Right hindlimb (tissue), 1 donor: ENCODE results near the gene UNC5CL.

Experiments
- DNase-seq: peaks from one replicate; pipeline ENCODE4 v3.0.0-alpha.2; 2018

The UNC5CL gene, protein sequence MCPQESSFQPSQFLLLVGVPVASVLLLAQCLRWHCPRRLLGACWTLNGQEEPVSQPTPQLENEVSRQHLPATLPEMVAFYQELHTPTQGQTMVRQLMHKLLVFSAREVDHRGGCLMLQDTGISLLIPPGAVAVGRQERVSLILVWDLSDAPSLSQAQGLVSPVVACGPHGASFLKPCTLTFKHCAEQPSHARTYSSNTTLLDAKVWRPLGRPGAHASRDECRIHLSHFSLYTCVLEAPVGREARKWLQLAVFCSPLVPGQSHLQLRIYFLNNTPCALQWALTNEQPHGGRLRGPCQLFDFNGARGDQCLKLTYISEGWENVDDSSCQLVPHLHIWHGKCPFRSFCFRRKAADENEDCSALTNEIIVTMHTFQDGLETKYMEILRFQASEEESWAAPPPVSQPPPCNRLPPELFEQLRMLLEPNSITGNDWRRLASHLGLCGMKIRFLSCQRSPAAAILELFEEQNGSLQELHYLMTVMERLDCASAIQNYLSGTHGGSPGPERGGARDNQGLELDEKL

GRCh38 chr6:41039060-41039998 lies at the start of gene UNC5CL:
UNC5CL (minus strand) TSS chr6:41039221; CDS start chr6:41035074, 4,147 bp downstream.
- DNase-seq = no peak

GRCh38 chr6:41088451-41088850 lies 49.4 kb upstream of the UNC5CL start:
- no peak for DNase-seq

DNA sequence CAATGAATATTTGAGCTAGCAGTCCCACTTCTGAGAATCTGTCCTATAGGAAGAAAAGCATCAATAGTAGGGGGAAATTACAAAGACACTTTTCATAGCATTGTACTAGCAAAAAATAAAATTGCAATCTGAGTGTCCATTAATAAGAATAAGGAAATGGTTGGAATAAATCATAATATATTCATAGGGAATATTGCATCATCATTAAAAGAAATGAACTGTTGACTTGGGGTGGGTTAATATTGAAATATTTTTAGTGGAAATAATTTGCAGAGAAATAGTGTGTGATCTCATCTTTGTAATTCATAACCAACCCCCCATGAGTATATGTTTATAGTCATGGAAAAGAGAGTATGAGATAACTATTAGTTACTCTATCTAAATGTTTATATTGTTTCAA lies 46.2 kb upstream of the UNC5CL start:
- no peak for DNase-seq

DNA sequence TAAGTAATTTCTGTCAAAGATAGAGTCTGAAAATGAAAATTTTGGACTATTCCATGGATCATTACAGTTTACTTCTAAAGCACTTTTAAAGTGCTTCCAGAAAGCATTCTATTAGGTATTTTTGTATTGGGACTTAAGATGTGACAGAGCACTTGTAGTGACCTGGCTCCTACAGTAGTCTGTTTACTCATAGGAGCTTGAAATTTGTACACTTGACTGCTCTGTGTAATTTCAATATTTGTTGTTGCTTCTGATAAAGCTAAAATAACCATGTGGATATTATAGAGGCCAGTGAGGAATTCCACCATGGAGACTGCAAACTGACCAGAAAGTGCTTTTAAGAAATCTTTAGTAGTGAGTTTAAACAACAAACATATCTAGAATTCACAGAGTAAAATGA lies 44.1 kb upstream of the UNC5CL start:
- DNase-seq = no peak

- DNase-seq = no peak
Observed at GRCh38 chr6:41080621-41081020, 41.6 kb upstream of the UNC5CL start.

DNA sequence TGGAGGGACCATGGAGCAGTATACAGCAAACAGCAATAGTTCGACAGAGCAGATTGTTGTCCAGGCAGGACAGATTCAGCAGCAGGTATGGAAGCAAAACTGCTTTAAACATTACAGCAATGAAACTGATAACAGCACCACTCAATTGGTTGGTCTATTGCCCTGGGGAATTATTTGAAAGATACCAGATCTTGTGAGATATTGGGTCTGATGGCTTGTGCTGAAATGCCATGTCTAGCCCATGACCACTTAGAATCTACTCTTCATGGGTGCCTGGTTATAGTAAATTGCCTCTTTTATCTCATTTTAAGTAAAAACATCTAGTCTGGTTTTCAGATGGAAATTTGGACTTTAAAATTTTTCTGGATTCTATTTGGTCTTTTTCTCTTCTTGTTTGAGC lies 40.1 kb upstream of the UNC5CL start:
- DNase-seq = no peak

DNA sequence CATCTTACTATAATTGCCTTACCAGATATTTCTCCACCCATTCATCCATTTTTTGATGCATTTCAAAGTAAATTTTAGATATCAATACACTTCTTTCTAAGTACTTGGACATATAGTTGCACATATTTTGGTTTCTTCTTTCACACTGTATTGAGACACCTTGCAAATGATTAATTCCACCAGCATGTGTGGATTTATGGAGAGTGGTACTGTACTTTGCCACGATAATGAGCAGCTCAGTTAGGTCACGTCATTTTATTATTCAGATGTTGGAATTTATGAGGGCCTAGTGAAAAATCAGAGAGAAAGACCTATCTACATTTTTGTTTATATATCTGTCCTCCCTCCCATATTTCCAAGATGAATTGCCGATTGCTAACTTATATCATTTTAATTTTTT lies 39.1 kb upstream of the UNC5CL start:
- no peak for DNase-seq

GRCh38 chr6:41077536-41077935 lies 38.5 kb upstream of the UNC5CL start:
- no peak for DNase-seq

DNA sequence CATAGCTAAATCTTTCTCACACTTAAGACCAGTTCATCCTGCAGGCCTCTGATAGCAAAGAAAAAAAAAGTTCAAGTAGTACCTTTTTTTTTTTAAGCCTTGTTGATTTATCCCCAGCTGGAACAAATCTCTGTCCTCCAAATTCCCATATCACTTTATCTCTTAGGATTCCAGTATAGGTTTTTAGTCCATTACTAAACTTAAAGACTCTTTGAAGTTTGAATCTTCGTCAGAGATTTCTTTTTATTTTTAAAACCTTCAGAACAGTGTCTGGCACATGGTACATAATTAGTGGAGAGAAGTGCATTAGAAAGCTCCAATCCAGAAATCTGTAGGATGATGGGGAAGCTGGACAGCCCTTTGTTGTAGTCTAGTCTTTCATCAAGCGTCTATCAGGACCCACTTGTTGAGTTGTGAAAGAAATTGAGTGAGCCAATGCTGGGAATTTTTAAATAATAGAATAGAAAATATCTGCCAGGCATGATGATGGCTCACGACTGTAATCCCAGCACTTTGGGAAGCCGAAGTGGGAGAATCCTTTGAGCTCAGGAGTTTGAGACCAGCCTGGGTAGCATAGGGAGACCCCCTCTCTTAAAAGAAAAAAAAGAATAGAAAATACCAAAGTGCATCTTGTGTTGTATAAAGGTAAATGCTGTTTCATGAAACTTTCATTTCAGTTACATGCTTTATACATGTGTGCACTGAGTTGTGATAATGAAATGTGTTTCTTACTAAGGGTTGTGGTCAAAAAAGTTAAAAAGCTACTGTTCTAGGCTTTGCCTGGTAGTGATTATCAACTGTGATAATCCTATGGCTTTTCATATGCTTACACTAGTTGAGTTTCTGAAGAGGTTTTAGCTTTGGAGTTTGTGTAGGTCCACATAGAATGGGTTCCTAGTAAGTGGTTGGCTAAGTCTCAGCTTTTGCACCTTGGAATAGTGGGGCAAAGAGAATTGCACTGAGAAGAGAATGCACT lies 36.9 kb upstream of the UNC5CL start:
- no peak for DNase-seq

GRCh38 chr6:41074692-41075436 lies 35.8 kb upstream of the UNC5CL start:
- DNase-seq = no peak

GRCh38 chr6:41073968-41074691 lies 35.1 kb upstream of the UNC5CL start:
- no peak for DNase-seq

- DNase-seq = peak; percentile 91
Observed at GRCh38 chr6:41073203-41073967, 34.4 kb upstream of the UNC5CL start.

- peak; percentile 100 for DNase-seq
Observed at GRCh38 chr6:41072836-41073202, 33.8 kb upstream of the UNC5CL start, which contains the start of gene NFYA. NFYA (plus strand) TSS chr6:41072974; CDS start chr6:41079090, 6,116 bp downstream.

- peak; percentile 100 for DNase-seq
Observed at GRCh38 chr6:41071923-41072835, 33.2 kb upstream of the UNC5CL start, which contains the start of gene OARD1. OARD1 (minus strand) TSS chr6:41072356; CDS start chr6:41071634, 722 bp downstream.

DNA sequence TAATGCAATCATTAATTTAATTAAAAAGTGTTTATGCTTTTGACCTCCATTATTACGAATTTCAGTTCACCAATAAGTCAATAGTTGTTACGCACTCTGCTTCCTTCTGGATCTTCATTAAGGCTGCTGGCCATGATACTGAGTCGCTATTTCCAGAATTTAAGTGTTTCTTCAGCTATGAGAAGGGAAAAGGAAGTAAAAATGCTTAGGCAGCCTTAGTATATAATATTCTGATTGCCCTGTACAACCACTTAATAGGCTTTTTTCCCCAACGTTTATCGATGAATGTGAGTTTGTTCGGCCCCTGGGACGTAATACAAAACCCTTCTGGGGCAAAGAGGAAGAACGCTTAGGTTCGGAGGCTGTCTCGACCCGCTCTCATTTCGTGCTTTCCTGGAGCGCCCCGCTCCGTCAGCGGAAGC lies 32.5 kb upstream of the UNC5CL start:
- DNase-seq = no peak

DNA sequence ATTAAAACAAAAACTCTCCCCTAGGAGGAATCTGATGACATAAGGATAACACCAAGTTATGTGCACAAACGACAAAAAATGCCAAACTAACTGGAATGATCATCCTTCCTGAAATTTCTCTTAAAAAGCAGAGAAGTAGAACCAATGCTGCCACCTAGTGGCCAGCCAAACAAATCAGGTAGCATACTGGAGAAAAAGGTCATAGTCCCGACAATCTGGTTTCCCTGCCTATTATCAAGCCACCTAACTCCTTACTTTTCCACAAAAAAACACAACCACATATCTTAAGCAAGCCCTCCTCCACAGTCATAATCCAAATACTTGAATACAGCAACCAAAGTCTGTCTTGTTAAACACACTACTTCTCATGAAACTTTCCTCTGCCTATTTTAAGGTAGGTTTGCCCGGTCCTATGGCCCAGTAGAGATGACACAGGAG lies 27.9 kb upstream of the UNC5CL start:
- DNase-seq = peak; percentile 67

GRCh38 chr6:41065550-41066026 lies 26.6 kb upstream of the UNC5CL start:
- no peak for DNase-seq

DNA sequence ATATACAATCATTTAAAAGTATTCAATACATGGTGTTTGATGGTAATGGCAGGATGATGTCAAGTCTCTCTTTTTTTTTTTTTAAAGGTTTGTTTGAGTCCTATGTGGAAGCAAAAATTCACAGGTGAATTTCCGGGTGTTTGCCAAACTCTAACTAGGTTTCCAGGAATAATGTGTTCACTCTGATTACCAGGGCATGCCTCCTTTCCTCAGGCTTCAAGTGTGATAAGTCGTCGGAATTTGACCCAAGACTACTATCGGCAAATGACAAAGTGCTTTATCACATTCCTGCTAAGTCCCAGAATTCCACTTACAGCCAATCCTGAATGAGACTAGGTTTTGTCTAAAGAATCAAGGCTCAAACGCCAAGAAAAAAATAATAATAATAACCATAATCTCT lies 25.8 kb upstream of the UNC5CL start:
- no peak for DNase-seq
